K562 (cell line): ENCODE measurements around the gene N4BP2L1. TPM values are rescaled to one million over a fixed set of nuclear protein-coding genes. Genes with fewer than 3 reads are reported as not detected.
"Not testable (repeated sequence)": the region's sequence is repeated elsewhere in the genome, so short reads cannot be mapped to it uniquely, and the experiment has no call there.

ENCODE experiments used
- ATAC-seq: fragments of 200-7000 bp; cut with Tn5 transposase; 3 replicates; pipeline ENCODE4 v1.9.1; 2020; ENCODE audit warnings: moderate library complexity
- BruUV-seq: library from RNA; stranded (reverse); fragments of 400-500 nt; replicated peaks from 2 replicates; lab custom pipeline; 2021; lab: Mats Ljungman, UMichigan
- CTCF ChIA-PET: fragments of 300-600 bp; formaldehyde crosslinking; extraction: SDS; loops from one replicate; lab custom pipeline; 2021; ENCODE audit warnings: low intra/inter-chr PET ratio; lab: Yijun Ruan, JAX
- POLR2A ChIA-PET: fragments of 300-600, 350-650 bp; sonication (Branson Sonifier 250); formaldehyde crosslinking; extraction: SDS; loops from one replicate; lab custom pipeline; 2021; ENCODE audit warnings: antibody characterized with exemption, inconsistent platforms; lab: Yijun Ruan, JAX
- DNase-seq, 4 experiments: peaks; one replicate each; pipeline versions ENCODE4 v3.0.0 to v3.0.0-alpha.2; 2011 to 2018; ENCODE audit warnings: low spot score in 3 of 4, mixed read lengths in 3 of 4; ENCODE audit errors: extremely low read depth in 1 of 4
- FAIRE-seq: peaks from 2 replicates; lab custom pipeline; 2011; peaks lifted over from hg19 to GRCh38; lab: Jason Lieb, UNC
- H2AFZ ChIP-seq: 2 replicates; pipeline ENCODE4 v1.6.0; 2011; ENCODE audit warnings: low read depth, low read length, control low read depth, inconsistent platforms
- H3K27ac ChIP-seq: fragments of 200-600 bp; 3 replicates; pipeline ENCODE4 v1.8.0; 2011; ENCODE audit warnings: low read depth, mild to moderate bottlenecking, control low read depth, inconsistent platforms, low read length, moderate library complexity, mixed read lengths; ENCODE audit errors: extremely low read depth
- H3K27me3 ChIP-seq, 2 experiments: fragments of 300-600 bp in 1 of 2; 2 replicates in 1 of 2; 3 replicates in 1 of 2; pipeline versions ENCODE4 v1.6.0 to v1.8.0; 2011; ENCODE audit warnings: inconsistent platforms in 2 of 2, low read length in 2 of 2, mild to moderate bottlenecking in 1 of 2, mixed read lengths in 1 of 2, moderate library complexity in 1 of 2; ENCODE audit not compliant: control insufficient read depth in 2 of 2, insufficient read depth in 2 of 2
- H3K36me3 ChIP-seq: fragments of 300-600 bp; 3 replicates; pipeline ENCODE4 v1.8.0; 2011; ENCODE audit warnings: mild to moderate bottlenecking, low read length, inconsistent platforms; ENCODE audit not compliant: control insufficient read depth, insufficient read depth
- H3K4me1 ChIP-seq, 2 experiments: fragments of 200-600 bp in 1 of 2; replicated peaks in 1 of 2; 2 replicates in 1 of 2; 3 replicates in 1 of 2; pipeline versions ENCODE4 v1.5.1 to v1.8.0; 2011; ENCODE audit warnings: inconsistent platforms in 2 of 2, low read length in 2 of 2, mild to moderate bottlenecking in 1 of 2, mixed read lengths in 1 of 2, moderate library complexity in 1 of 2; ENCODE audit not compliant: control insufficient read depth in 2 of 2, insufficient read depth in 2 of 2
- H3K4me2 ChIP-seq: 2 replicates; pipeline ENCODE4 v1.6.1; 2011; ENCODE audit warnings: low read length, control low read depth, inconsistent platforms, mixed read lengths; ENCODE audit not compliant: insufficient read depth
- H3K4me3 ChIP-seq: fragments of 200-600 bp; sonication (generic), shearing (Covaris generic); 2 replicates; pipeline ENCODE4 v1.5.1; 2016; ENCODE audit warnings: control low read depth, inconsistent platforms
- H3K79me2 ChIP-seq: fragments of 200-600 bp; 3 replicates; pipeline ENCODE4 v1.8.0; 2011; ENCODE audit warnings: low read length, inconsistent platforms; ENCODE audit not compliant: control insufficient read depth, insufficient read depth
- H3K9ac ChIP-seq, 2 experiments: 2 replicates each; pipeline versions ENCODE4 v1.6.0 to v1.6.1; 2011; ENCODE audit warnings: low read depth in 2 of 2, low read length in 2 of 2, control low read depth in 1 of 2, inconsistent platforms in 1 of 2, mild to moderate bottlenecking in 1 of 2, mixed read lengths in 1 of 2; ENCODE audit not compliant: insufficient read depth in 1 of 2
- H3K9me1 ChIP-seq: one replicate; pipeline ENCODE4 v1.6.0; 2011; ENCODE audit warnings: inconsistent platforms, mild to moderate bottlenecking, low read length, moderate library complexity; ENCODE audit not compliant: control insufficient read depth, insufficient read depth
- H3K9me3 ChIP-seq: replicated peaks from 2 replicates; pipeline ENCODE4 v1.5.1; 2011; ENCODE audit warnings: low read depth, low read length, inconsistent platforms; ENCODE audit not compliant: control insufficient read depth, insufficient read depth
- H4K20me1 ChIP-seq: replicated peaks from 2 replicates; pipeline ENCODE4 v1.6.1; 2011; ENCODE audit warnings: low read length, inconsistent platforms, mixed read lengths; ENCODE audit not compliant: control insufficient read depth, insufficient read depth
- NFYB ChIP-seq: IDR thresholded peaks from 2 replicates; pipeline ENCODE4 v1.6.1; 2011; ENCODE audit warnings: mild to moderate bottlenecking, moderate library complexity; ENCODE audit not compliant: insufficient read length; ENCODE audit errors: extremely low read depth
- WGBS: fragments of 100-300 bp; shearing (Covaris generic); methylation state at CpG from one replicate; pipeline ENCODE4 v1.1.6; 2016; ENCODE audit warnings: low coverage, mixed read lengths; ENCODE audit not compliant: insufficient coverage; ENCODE audit errors: missing lambda C conversion rate; 5-methylcytosine and 5-hydroxymethylcytosine counted together
- in situ Hi-C: fragments of 300-500 bp; cut with MboI; formaldehyde crosslinking; loops from 4 replicates; pipeline ENCODE4 v1.15.0; 2018; ENCODE audit warnings: inconsistent platforms, mixed read lengths
- intact Hi-C: fragments of 100-400 bp; cut with micrococcal nuclease; formaldehyde crosslinking; loops from 2 replicates; pipeline ENCODE4 v1.14.2; 2022
- polyA plus RNA-seq, 8 experiments: library from polyadenylated mRNA; depleted of rRNA in 4 of 8; stranded (reverse) in 5 of 8; unstranded in 3 of 8; fragments of >200 nt; fragmentation: Nextera tagmentation in 2 of 8; fragmentation: Illumina TruSeq in 1 of 8; extraction: Ambion mirVana in 2 of 8; extraction: Trizol in 1 of 8; gene quantifications; 2 replicates each; pipeline versions ENCODE4 v1.2.1 to v1.2.3, GENCODE V29; 2011 to 2014; ENCODE audit warnings: inconsistent platforms in 1 of 8, missing spikeins in 1 of 8
- small RNA-seq: library from RNA; depleted of rRNA; stranded (forward); fragments of <200 nt; gene quantifications from one replicate; pipeline ENCODE3, GENCODE V24; 2014
- total RNA-seq, 7 experiments: library from RNA; depleted of rRNA in 6 of 7; stranded (reverse); fragments of >200 nt in 6 of 7; fragmentation: Illumina TruSeq in 2 of 7; extraction: Trizol in 2 of 7; gene quantifications; 2 replicates each; pipeline versions ENCODE4 v1.2.1 to v1.2.3, GENCODE V29; 2011 to 2021; ENCODE audit warnings: low replicate concordance in 1 of 7

The N4BP2L1 gene
- total and polyA plus RNA-seq, 9 of the 15 experiments (the other 6 are each of a cell fraction or from before 2014, with no cell fraction given) = 0.06 to 0.33 (median 0.15) TPM; not detected in 1

DNA sequence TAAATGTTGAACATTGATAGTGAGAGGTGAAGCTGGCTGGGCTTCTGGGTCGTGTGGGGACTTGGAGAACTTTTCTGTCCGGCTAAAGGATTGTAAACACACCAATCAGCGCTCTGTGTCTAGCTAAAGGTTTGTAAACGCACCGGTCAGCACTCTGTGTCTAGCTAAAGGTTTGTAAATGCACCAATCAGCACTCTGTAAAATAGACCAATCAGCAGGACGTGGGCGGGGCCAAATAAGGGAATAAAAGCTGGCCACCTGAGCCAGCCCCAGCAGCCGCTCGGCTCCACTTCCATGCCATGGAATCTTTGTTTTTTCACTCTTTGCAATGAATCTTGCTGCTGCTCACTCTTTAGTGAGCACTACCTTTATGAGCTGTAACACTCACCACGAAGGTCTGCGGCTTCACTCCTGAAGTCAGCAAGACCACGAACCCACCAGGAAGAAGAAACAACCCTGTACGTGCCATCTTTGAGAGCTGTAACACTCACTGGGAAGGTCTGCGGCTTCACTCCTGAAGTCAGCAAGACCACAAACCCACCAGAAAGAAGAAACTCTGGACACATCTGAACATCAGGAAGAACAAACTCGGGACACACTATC is 77.0 kb downstream of the N4BP2L1 start:
- H3K36me3 ChIP-seq = peaks cover 27% of the 10 kb centered on the region
- POLR2A ChIA-PET = interaction anchor here (0.6 kb wide), 2 partner anchors 12 to 307 kb away, joined by 3 to 5 read pairs; no protein-coding TSS in a partner anchor
- H3K4me2 ChIP-seq, H3K9me3 ChIP-seq, CTCF ChIA-PET, FAIRE-seq, H3K9ac ChIP-seq, DNase-seq, in situ Hi-C loops, intact Hi-C loops, H2AFZ ChIP-seq, H3K27ac ChIP-seq, BruUV-seq, H3K9me1 ChIP-seq, H3K79me2 ChIP-seq, ATAC-seq, H3K4me3 ChIP-seq, H4K20me1 ChIP-seq, H3K27me3 ChIP-seq, H3K4me1 ChIP-seq: not testable (repeated sequence)
- TF ChIP-seq NFYB = peak; percentile 47
- 95% methylated on average over 11 of the region's 15 CpGs for WGBS

Small RNA genes within 50 kb of the gene (small RNA-seq; reads per million reads assigned to genes)
- not detected for gene RF00190

Other genes starting within 250 kb of the N4BP2L1 start
- gene ZAR1L, start 112.8 kb downstream of the N4BP2L1 start, total RNA-seq (2014; rRNA removed) = not detected in 2 replicates
- not detected in 2 replicates for gene ZAR1L, start 112.8 kb downstream of the N4BP2L1 start, total RNA-seq (2014; rRNA removed; fragmentation: Illumina TruSeq; extraction: Trizol)
- gene ZAR1L, start 112.8 kb downstream of the N4BP2L1 start, total RNA-seq (2015; rRNA removed; fragmentation: Illumina TruSeq; extraction: Trizol) = not detected in 2 replicates
- gene ZAR1L, start 112.8 kb downstream of the N4BP2L1 start, total RNA-seq (2021) = not detected in 2 replicates
- gene ZAR1L, start 112.8 kb downstream of the N4BP2L1 start, polyA plus RNA-seq (2011; rRNA removed) = not detected in 2 replicates
- not detected in 2 replicates for gene ZAR1L, start 112.8 kb downstream of the N4BP2L1 start, polyA plus RNA-seq (2014; fragmentation: Illumina TruSeq; extraction: Trizol)
- gene ZAR1L, start 112.8 kb downstream of the N4BP2L1 start, polyA plus RNA-seq (2014; fragmentation: Nextera tagmentation; extraction: Ambion mirVana) = not detected
- not detected in 2 replicates for gene ZAR1L, start 112.8 kb downstream of the N4BP2L1 start, polyA plus RNA-seq (2014; rRNA removed)
- 5.8 and 9.1 TPM in 2 replicates for gene BRCA2, start 112.6 kb downstream of the N4BP2L1 start, total RNA-seq (2014; rRNA removed)
- 15.1 and 19.8 TPM in 2 replicates for gene BRCA2, start 112.6 kb downstream of the N4BP2L1 start, total RNA-seq (2014; rRNA removed; fragmentation: Illumina TruSeq; extraction: Trizol)
- 14.2 and 17.3 TPM in 2 replicates for gene BRCA2, start 112.6 kb downstream of the N4BP2L1 start, total RNA-seq (2015; rRNA removed; fragmentation: Illumina TruSeq; extraction: Trizol)
- 10.6 and 11.4 TPM in 2 replicates for gene BRCA2, start 112.6 kb downstream of the N4BP2L1 start, total RNA-seq (2021)
- gene BRCA2, start 112.6 kb downstream of the N4BP2L1 start, polyA plus RNA-seq (2011; rRNA removed) = 2.5 and 5.0 TPM in 2 replicates
- gene BRCA2, start 112.6 kb downstream of the N4BP2L1 start, polyA plus RNA-seq (2014; fragmentation: Illumina TruSeq; extraction: Trizol) = 11.5 and 12.9 TPM in 2 replicates
- gene BRCA2, start 112.6 kb downstream of the N4BP2L1 start, polyA plus RNA-seq (2014; fragmentation: Nextera tagmentation; extraction: Ambion mirVana) = 1 to 10 TPM; 4.3 to 5.6 TPM
- 4.1 and 9.4 TPM in 2 replicates for gene BRCA2, start 112.6 kb downstream of the N4BP2L1 start, polyA plus RNA-seq (2014; rRNA removed)
- 33.9 and 34.9 TPM in 2 replicates for gene N4BP2L2, start 110.7 kb upstream of the N4BP2L1 start, total RNA-seq (2014; rRNA removed)
- gene N4BP2L2, start 110.7 kb upstream of the N4BP2L1 start, total RNA-seq (2014; rRNA removed; fragmentation: Illumina TruSeq; extraction: Trizol) = 76.4 and 87.4 TPM in 2 replicates
- gene N4BP2L2, start 110.7 kb upstream of the N4BP2L1 start, total RNA-seq (2015; rRNA removed; fragmentation: Illumina TruSeq; extraction: Trizol) = 52.2 and 58.3 TPM in 2 replicates
- 42.4 and 45.9 TPM in 2 replicates for gene N4BP2L2, start 110.7 kb upstream of the N4BP2L1 start, total RNA-seq (2021)
- 45.0 and 56.6 TPM in 2 replicates for gene N4BP2L2, start 110.7 kb upstream of the N4BP2L1 start, polyA plus RNA-seq (2011; rRNA removed)
- 41.5 and 58.0 TPM in 2 replicates for gene N4BP2L2, start 110.7 kb upstream of the N4BP2L1 start, polyA plus RNA-seq (2014; fragmentation: Illumina TruSeq; extraction: Trizol)
- gene N4BP2L2, start 110.7 kb upstream of the N4BP2L1 start, polyA plus RNA-seq (2014; fragmentation: Nextera tagmentation; extraction: Ambion mirVana) = 10 to 100 TPM; 46.2 to 46.5 TPM
- 39.0 and 48.7 TPM in 2 replicates for gene N4BP2L2, start 110.7 kb upstream of the N4BP2L1 start, polyA plus RNA-seq (2014; rRNA removed)
- gene PDS5B, start 158.3 kb upstream of the N4BP2L1 start, total RNA-seq (2014; rRNA removed) = 13.1 and 13.5 TPM in 2 replicates
- gene PDS5B, start 158.3 kb upstream of the N4BP2L1 start, total RNA-seq (2014; rRNA removed; fragmentation: Illumina TruSeq; extraction: Trizol) = 14.4 and 15.6 TPM in 2 replicates
- gene PDS5B, start 158.3 kb upstream of the N4BP2L1 start, total RNA-seq (2015; rRNA removed; fragmentation: Illumina TruSeq; extraction: Trizol) = 19.3 and 20.8 TPM in 2 replicates
- gene PDS5B, start 158.3 kb upstream of the N4BP2L1 start, total RNA-seq (2021) = 23.7 TPM in 2 replicates
- 6.2 and 10.2 TPM in 2 replicates for gene PDS5B, start 158.3 kb upstream of the N4BP2L1 start, polyA plus RNA-seq (2011; rRNA removed)
- 12.6 and 19.2 TPM in 2 replicates for gene PDS5B, start 158.3 kb upstream of the N4BP2L1 start, polyA plus RNA-seq (2014; fragmentation: Illumina TruSeq; extraction: Trizol)
- gene PDS5B, start 158.3 kb upstream of the N4BP2L1 start, polyA plus RNA-seq (2014; fragmentation: Nextera tagmentation; extraction: Ambion mirVana) = 1 to 10 TPM; 6.2 TPM
- 10.6 and 13.0 TPM in 2 replicates for gene PDS5B, start 158.3 kb upstream of the N4BP2L1 start, polyA plus RNA-seq (2014; rRNA removed)